Activated CD8-positive, alpha-beta T cell treated with anti-CD3 and anti-CD28 coated beads, Interleukin-2, amount 10 ng/mL, durations not matched to agents 7 days and 5 days (primary cell): ENCODE measurements around the gene CARMIL1. TPM values are rescaled to one million over a fixed set of nuclear protein-coding genes. Genes with fewer than 3 reads are reported as not detected.
"Not testable (repeated sequence)": the region's sequence is repeated elsewhere in the genome, so short reads cannot be mapped to it uniquely, and the experiment has no call there.

Experiments used
- ATAC-seq: fragments of 150-1000 bp; cut with Tn5 transposase; one replicate; pipeline ENCODE4 v1.10.0; 2021; ENCODE audit warnings: moderate library complexity
- CTCF ChIA-PET: fragments of 350-600 bp; sonication (Branson Sonifier 250); formaldehyde crosslinking; loops from one replicate; lab custom pipeline; 2021; ENCODE audit warnings: antibody characterized with exemption; lab: Charles Lee
- POLR2A ChIA-PET: fragments of 350-600 bp; sonication (Branson Sonifier 250); formaldehyde crosslinking; loops from one replicate; lab custom pipeline; 2021; ENCODE audit warnings: antibody characterized with exemption; lab: Charles Lee
- DNase-seq: peaks from one replicate; pipeline ENCODE4 v3.0.0-alpha.2; 2020
- H3K27ac Mint-ChIP-seq: one replicate; pipeline ENCODE4 v1.8.0; 2021; ENCODE audit warnings: mild to moderate bottlenecking, mixed read lengths
- H3K27me3 Mint-ChIP-seq: one replicate; pipeline ENCODE4 v1.8.0; 2021; ENCODE audit warnings: low read depth, mixed read lengths
- H3K36me3 Mint-ChIP-seq: one replicate; pipeline ENCODE4 v1.8.0; 2021; ENCODE audit warnings: low read depth, mixed read lengths
- H3K4me1 Mint-ChIP-seq: one replicate; pipeline ENCODE4 v1.8.0; 2021; ENCODE audit warnings: low read depth, mixed read lengths
- H3K4me3 Mint-ChIP-seq: one replicate; pipeline ENCODE4 v1.8.0; 2021; ENCODE audit warnings: mild to moderate bottlenecking, mixed read lengths
- H3K9me3 Mint-ChIP-seq: one replicate; pipeline ENCODE4 v1.8.0; 2022; ENCODE audit warnings: mixed read lengths; ENCODE audit not compliant: insufficient read depth
- total RNA-seq, 2 experiments: library from RNA; stranded (reverse); gene quantifications; one replicate each; pipeline ENCODE4 v1.2.3, GENCODE V29; 2021

CARMIL1 gene
- total RNA-seq, 2 experiments from 2014 or later: 4.6 to 4.8 TPM

- CTCF ChIA-PET: interaction anchor here (1.0 to 1.7 kb wide), 5 partner anchors 11 to 50 kb away, joined by 3 to 5 read pairs (median 3); no protein-coding TSS in a partner anchor
- Mint-ChIP-seq H3K36me3 (no peaks in the 10 kb centered on the region), H3K9me3 (no peaks in the 10 kb centered on the region), H3K4me1 (no peaks in the 10 kb centered on the region), H3K4me3 (no peak overlapping the region), H3K27me3 (no peaks in the 10 kb centered on the region), H3K27ac (no peak overlapping the region)
- DNase-seq (no peak), ATAC-seq (no peak)
- POLR2A ChIA-PET: no interaction called here
These were observed 149.7 kb downstream of the CARMIL1 start for GRCh38 chr6:25428758-25429317.

GRCh38 chr6:25431306-25431974 lies 152.3 kb downstream of the CARMIL1 start:
- DNase-seq: no peak
- no peak overlapping the region for H3K4me3 Mint-ChIP-seq
- CTCF ChIA-PET: interaction anchor here (1.1 to 1.4 kb wide), 4 partner anchors 10 to 166 kb away, joined by 3 to 4 read pairs (median 4); no protein-coding TSS in a partner anchor
- POLR2A ChIA-PET: no interaction called here
- no peaks in the 10 kb centered on the region for H3K27me3 Mint-ChIP-seq
- no peak for ATAC-seq
- no peaks in the 10 kb centered on the region for H3K36me3 Mint-ChIP-seq
- H3K4me1 Mint-ChIP-seq: no peaks in the 10 kb centered on the region
- H3K9me3 Mint-ChIP-seq: no peaks in the 10 kb centered on the region
- H3K27ac Mint-ChIP-seq: no peak overlapping the region

- ATAC-seq: no peak
- ChIA-PET CTCF (interaction anchor here (1.3 to 1.4 kb wide), 2 partner anchors 18 to 167 kb away, joined by 4 read pairs; no protein-coding TSS in a partner anchor), POLR2A (no interaction called here)
- H3K9me3 Mint-ChIP-seq: no peaks in the 10 kb centered on the region
- no peak overlapping the region for H3K27ac Mint-ChIP-seq
- no peaks in the 10 kb centered on the region for H3K36me3 Mint-ChIP-seq
- no peaks in the 10 kb centered on the region for H3K4me1 Mint-ChIP-seq
- H3K4me3 Mint-ChIP-seq: no peak overlapping the region
- no peak for DNase-seq
- no peaks in the 10 kb centered on the region for H3K27me3 Mint-ChIP-seq
These were observed 152.8 kb downstream of the CARMIL1 start for GRCh38 chr6:25431975-25432307.

GRCh38 chr6:25434921-25435320 lies 155.7 kb downstream of the CARMIL1 start:
- ATAC-seq (no peak), DNase-seq (no peak)
- Mint-ChIP-seq H3K9me3 (no peaks in the 10 kb centered on the region), H3K4me1 (no peaks in the 10 kb centered on the region), H3K4me3 (no peak overlapping the region), H3K27ac (no peak overlapping the region), H3K27me3 (no peaks in the 10 kb centered on the region), H3K36me3 (no peaks in the 10 kb centered on the region)
- POLR2A ChIA-PET: no interaction called here
- CTCF ChIA-PET: no interaction called here

- Mint-ChIP-seq H3K4me3 (no peak overlapping the region), H3K27me3 (no peaks in the 10 kb centered on the region), H3K9me3 (no peaks in the 10 kb centered on the region), H3K36me3 (no peaks in the 10 kb centered on the region), H3K4me1 (no peaks in the 10 kb centered on the region), H3K27ac (no peak overlapping the region)
- POLR2A ChIA-PET: no interaction called here
- no peak for ATAC-seq
- DNase-seq: no peak
- CTCF ChIA-PET: interaction anchor here (0.7 kb wide), 1 partner anchor 9 kb away, joined by 3 read pairs; no protein-coding TSS in a partner anchor
These were observed 156.3 kb downstream of the CARMIL1 start for GRCh38 chr6:25435416-25435985.

GRCh38 chr6:25436760-25437159 lies 157.6 kb downstream of the CARMIL1 start:
- Mint-ChIP-seq H3K4me3 (no peak overlapping the region), H3K9me3 (no peaks in the 10 kb centered on the region), H3K36me3 (no peaks in the 10 kb centered on the region), H3K4me1 (peaks cover 3% of the 10 kb centered on the region), H3K27ac (no peak overlapping the region), H3K27me3 (no peaks in the 10 kb centered on the region)
- DNase-seq: no peak
- ChIA-PET POLR2A (no interaction called here), CTCF (interaction anchor here (1.2 to 1.9 kb wide), 3 partner anchors 17 to 53 kb away, joined by 3 to 7 read pairs (median 4); no protein-coding TSS in a partner anchor)
- no peak for ATAC-seq

- no peak for ATAC-seq
- Mint-ChIP-seq H3K27ac (no peak overlapping the region), H3K9me3 (no peaks in the 10 kb centered on the region), H3K27me3 (no peaks in the 10 kb centered on the region), H3K4me1 (peaks cover 13% of the 10 kb centered on the region), H3K36me3 (peaks cover under 1% of the 10 kb centered on the region), H3K4me3 (no peak overlapping the region)
- CTCF ChIA-PET: interaction anchor here (1.5 to 2.1 kb wide), 2 partner anchors 10 to 33 kb away, joined by 3 to 5 read pairs; no protein-coding TSS in a partner anchor
- POLR2A ChIA-PET: interaction anchor here (1.0 kb wide), 1 partner anchor 27 kb away, joined by 3 read pairs; no protein-coding TSS in a partner anchor
- no peak for DNase-seq
These were observed 160.2 kb downstream of the CARMIL1 start for GRCh38 chr6:25439368-25439767.

- ATAC-seq: no peak
- CTCF ChIA-PET: interaction anchor here (1.1 to 1.5 kb wide), 3 partner anchors 11 to 77 kb away, joined by 4 read pairs; no protein-coding TSS in a partner anchor
These were observed 162.6 kb downstream of the CARMIL1 start for GRCh38 chr6:25441663-25442270.

GRCh38 chr6:25442898-25443297 lies 163.7 kb downstream of the CARMIL1 start:
- DNase-seq (no peak), ATAC-seq (no peak)
- POLR2A ChIA-PET: no interaction called here
- peaks cover 10% of the 10 kb centered on the region for H3K36me3 Mint-ChIP-seq
- H3K9me3 Mint-ChIP-seq: peaks cover 4% of the 10 kb centered on the region
- no peaks in the 10 kb centered on the region for H3K27me3 Mint-ChIP-seq
- no peak overlapping the region for H3K4me3 Mint-ChIP-seq
- CTCF ChIA-PET: interaction anchor here (1.0 to 1.5 kb wide), 2 partner anchors 15 to 78 kb away, joined by 3 to 4 read pairs; no protein-coding TSS in a partner anchor
- peaks cover 26% of the 10 kb centered on the region for H3K4me1 Mint-ChIP-seq
- H3K27ac Mint-ChIP-seq: no peak overlapping the region

More at GRCh38 chr6:25441663-25442270, 162.6 kb downstream of the CARMIL1 start:
- Mint-ChIP-seq H3K27ac (no peak overlapping the region), H3K9me3 (peaks cover 4% of the 10 kb centered on the region), H3K36me3 (peaks cover 10% of the 10 kb centered on the region), H3K4me1 (peaks cover 16% of the 10 kb centered on the region), H3K4me3 (no peak overlapping the region), H3K27me3 (no peaks in the 10 kb centered on the region)
- POLR2A ChIA-PET: no interaction called here
- DNase-seq: no peak

GRCh38 chr6:25444521-25444920 lies 165.3 kb downstream of the CARMIL1 start:
- CTCF ChIA-PET, ATAC-seq, H3K27me3 Mint-ChIP-seq, H3K27ac Mint-ChIP-seq, DNase-seq, H3K9me3 Mint-ChIP-seq, POLR2A ChIA-PET, H3K4me3 Mint-ChIP-seq: not testable (repeated sequence)
- H3K4me1 Mint-ChIP-seq: peaks cover 28% of the 10 kb centered on the region
- peaks cover 10% of the 10 kb centered on the region for H3K36me3 Mint-ChIP-seq

- ATAC-seq (no peak), DNase-seq (no peak)
- Mint-ChIP-seq H3K36me3 (peaks cover 10% of the 10 kb centered on the region), H3K4me3 (no peak overlapping the region), H3K4me1 (peaks cover 29% of the 10 kb centered on the region), H3K9me3 (peaks cover 4% of the 10 kb centered on the region), H3K27me3 (no peaks in the 10 kb centered on the region), H3K27ac (no peak overlapping the region)
- ChIA-PET POLR2A (no interaction called here), CTCF (interaction anchor here (1.0 to 1.1 kb wide), 2 partner anchors 25 to 43 kb away, joined by 3 to 5 read pairs; no protein-coding TSS in a partner anchor)
These were observed 167.8 kb downstream of the CARMIL1 start for GRCh38 chr6:25446830-25447569.
